ENCODE results near the gene STXBP6.

STXBP6 gene

GRCh38 chr14:24954037-24954699 lies 95.8 kb downstream of the STXBP6 start:
- Histone ChIP-seq H3K9me3 (no peaks in the 10 kb centered on the region), H3K27me3 (no peaks in the 10 kb centered on the region), H3K36me3 (no peaks in the 10 kb centered on the region), H3K4me1 (ENCODE audit: control insufficient read depth in 1 of 2, insufficient read depth in 1 of 2, low read depth in 1 of 2, low read length in 1 of 2) (no peaks in the 10 kb centered on the region), H3K27ac (no peak overlapping the region), H3K4me3 (ENCODE audit: low read depth in 1 of 2, low read length in 1 of 2) (no peak overlapping the region)
- TF ChIP-seq, protein P1, sequence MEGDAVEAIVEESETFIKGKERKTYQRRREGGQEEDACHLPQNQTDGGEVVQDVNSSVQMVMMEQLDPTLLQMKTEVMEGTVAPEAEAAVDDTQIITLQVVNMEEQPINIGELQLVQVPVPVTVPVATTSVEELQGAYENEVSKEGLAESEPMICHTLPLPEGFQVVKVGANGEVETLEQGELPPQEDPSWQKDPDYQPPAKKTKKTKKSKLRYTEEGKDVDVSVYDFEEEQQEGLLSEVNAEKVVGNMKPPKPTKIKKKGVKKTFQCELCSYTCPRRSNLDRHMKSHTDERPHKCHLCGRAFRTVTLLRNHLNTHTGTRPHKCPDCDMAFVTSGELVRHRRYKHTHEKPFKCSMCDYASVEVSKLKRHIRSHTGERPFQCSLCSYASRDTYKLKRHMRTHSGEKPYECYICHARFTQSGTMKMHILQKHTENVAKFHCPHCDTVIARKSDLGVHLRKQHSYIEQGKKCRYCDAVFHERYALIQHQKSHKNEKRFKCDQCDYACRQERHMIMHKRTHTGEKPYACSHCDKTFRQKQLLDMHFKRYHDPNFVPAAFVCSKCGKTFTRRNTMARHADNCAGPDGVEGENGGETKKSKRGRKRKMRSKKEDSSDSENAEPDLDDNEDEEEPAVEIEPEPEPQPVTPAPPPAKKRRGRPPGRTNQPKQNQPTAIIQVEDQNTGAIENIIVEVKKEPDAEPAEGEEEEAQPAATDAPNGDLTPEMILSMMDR (IDR thresholded peaks at IDR 0.05): no peak

- TF ChIP-seq, protein P1 (IDR thresholded peaks at IDR 0.05): no peak
- no peaks in the 10 kb centered on the region for H3K36me3 ChIP-seq
- H3K4me3 ChIP-seq (ENCODE audit: low read depth in 1 of 2, low read length in 1 of 2): no peak overlapping the region
- no peaks in the 10 kb centered on the region for H3K4me1 ChIP-seq (ENCODE audit: control insufficient read depth in 1 of 2, insufficient read depth in 1 of 2, low read depth in 1 of 2, low read length in 1 of 2)
- H3K9me3 ChIP-seq: no peaks in the 10 kb centered on the region
- no peaks in the 10 kb centered on the region for H3K27me3 ChIP-seq
- H3K27ac ChIP-seq: no peak overlapping the region
Measured at GRCh38 chr14:24952851-24953666, 96.9 kb downstream of the STXBP6 start.

- Histone ChIP-seq H3K27ac (no peak overlapping the region), H3K9me3 (no peaks in the 10 kb centered on the region), H3K27me3 (no peaks in the 10 kb centered on the region), H3K36me3 (no peaks in the 10 kb centered on the region), H3K4me1 (ENCODE audit: control insufficient read depth in 1 of 2, insufficient read depth in 1 of 2, low read depth in 1 of 2, low read length in 1 of 2) (no peaks in the 10 kb centered on the region), H3K4me3 (ENCODE audit: low read depth in 1 of 2, low read length in 1 of 2) (no peak overlapping the region)
- TF ChIP-seq, protein P1 (IDR thresholded peaks at IDR 0.05): no peak
Measured at GRCh38 chr14:24948261-24948847, 101.6 kb downstream of the STXBP6 start.

- no peaks in the 10 kb centered on the region for H3K4me1 ChIP-seq (ENCODE audit: control insufficient read depth in 1 of 2, insufficient read depth in 1 of 2, low read depth in 1 of 2, low read length in 1 of 2)
- H3K27me3 ChIP-seq: no peaks in the 10 kb centered on the region
- H3K27ac ChIP-seq: no peak overlapping the region
- TF ChIP-seq, protein P1 (IDR thresholded peaks at IDR 0.05): no peak
- no peaks in the 10 kb centered on the region for H3K36me3 ChIP-seq
- no peaks in the 10 kb centered on the region for H3K9me3 ChIP-seq
- no peak overlapping the region for H3K4me3 ChIP-seq (ENCODE audit: low read depth in 1 of 2, low read length in 1 of 2)
Measured at GRCh38 chr14:24947131-24947530, 102.8 kb downstream of the STXBP6 start.

DNA sequence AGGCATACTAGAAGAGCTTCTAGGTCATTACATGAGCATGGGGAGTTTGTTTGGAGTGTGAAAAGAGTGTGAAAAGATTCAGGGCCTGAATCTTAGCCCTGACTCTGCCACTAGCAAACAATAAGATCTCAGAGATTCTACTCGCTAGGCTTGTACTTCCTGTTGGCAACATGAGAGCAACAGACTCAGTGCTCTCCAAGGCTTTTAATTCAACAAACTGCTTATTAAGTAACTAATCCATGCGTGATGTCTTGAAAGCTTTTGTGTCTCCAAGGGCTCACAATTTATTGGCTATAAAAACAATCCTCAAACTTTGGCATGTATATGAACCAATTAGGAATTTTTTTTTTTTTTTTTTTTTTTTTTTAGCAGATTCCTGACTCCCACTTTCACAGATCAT lies 105.1 kb downstream of the STXBP6 start:
- TF ChIP-seq, protein P1 (IDR thresholded peaks at IDR 0.05): no peak
- H3K27me3 ChIP-seq: no peaks in the 10 kb centered on the region
- H3K36me3 ChIP-seq: no peaks in the 10 kb centered on the region
- no peaks in the 10 kb centered on the region for H3K9me3 ChIP-seq
- H3K4me3 ChIP-seq (ENCODE audit: low read depth in 1 of 2, low read length in 1 of 2): no peak overlapping the region
- H3K27ac ChIP-seq: no peak overlapping the region
- H3K4me1 ChIP-seq (ENCODE audit: control insufficient read depth in 1 of 2, insufficient read depth in 1 of 2, low read depth in 1 of 2, low read length in 1 of 2): no peaks in the 10 kb centered on the region

Data from neutrophil (primary cell).